Measurements from ENCODE around the gene XPO4.

The XPO4 gene

GRCh38 chr13:20860844-20861243, 41.7 kb downstream of the XPO4 start:
- TF ChIP-seq CTCF (IDR thresholded peaks at IDR 0.05; ENCODE audit: borderline replicate concordance, insufficient read depth, low read depth, low read length): no peak
- no peak overlapping the region for H3K4me3 ChIP-seq (ENCODE audit: low read depth, low read length)

GRCh38 chr13:20856650-20857049, 45.9 kb downstream of the XPO4 start:
- H3K4me3 ChIP-seq (ENCODE audit: low read depth, low read length): no peak overlapping the region

GRCh38 chr13:20851844-20852402, 50.6 kb downstream of the XPO4 start:
- H3K4me3 ChIP-seq (ENCODE audit: low read depth, low read length): no peak overlapping the region
- TF ChIP-seq CTCF (IDR thresholded peaks at IDR 0.05; ENCODE audit: borderline replicate concordance, insufficient read depth, low read depth, low read length): no peak

More at GRCh38 chr13:20856650-20857049, 45.9 kb downstream of the XPO4 start:
- TF ChIP-seq CTCF (IDR thresholded peaks at IDR 0.05; ENCODE audit: borderline replicate concordance, insufficient read depth, low read depth, low read length): no peak

GRCh38 chr13:20848944-20849343, 53.6 kb downstream of the XPO4 start:
- H3K4me3 ChIP-seq (ENCODE audit: low read depth, low read length): no peak overlapping the region
- no peak for TF ChIP-seq CTCF (IDR thresholded peaks at IDR 0.05; ENCODE audit: borderline replicate concordance, insufficient read depth, low read depth, low read length)

GRCh38 chr13:20848203-20848602, 54.3 kb downstream of the XPO4 start:
- TF ChIP-seq CTCF (IDR thresholded peaks at IDR 0.05; ENCODE audit: borderline replicate concordance, insufficient read depth, low read depth, low read length): no peak
- H3K4me3 ChIP-seq (ENCODE audit: low read depth, low read length): no peak overlapping the region

- no peak overlapping the region for H3K4me3 ChIP-seq (ENCODE audit: low read depth, low read length)
- no peak for TF ChIP-seq CTCF (IDR thresholded peaks at IDR 0.05; ENCODE audit: borderline replicate concordance, insufficient read depth, low read depth, low read length)
Observed at GRCh38 chr13:20847296-20847695, 55.2 kb downstream of the XPO4 start.

- H3K4me3 ChIP-seq (ENCODE audit: low read depth, low read length): no peak overlapping the region
- no peak for TF ChIP-seq CTCF (IDR thresholded peaks at IDR 0.05; ENCODE audit: borderline replicate concordance, insufficient read depth, low read depth, low read length)
Observed at GRCh38 chr13:20843166-20843565, 59.4 kb downstream of the XPO4 start.
